Esophagus (tissue), 2 donors: Measurements from ENCODE around the gene CCDC77. TPM values are rescaled to one million over a fixed set of nuclear protein-coding genes. Genes with fewer than 3 reads are reported as not detected.
A peak's percentile ranks its signal among the peaks of the same experiment; 100 is the strongest.
"Not testable (repeated sequence)": the region's sequence is repeated elsewhere in the genome, so short reads cannot be mapped to it uniquely, and the experiment has no call there.

ENCODE experiments used
- H3K27ac ChIP-seq, 2 donors: one replicate each; pipeline ENCODE4 v1.5.1; 2013; ENCODE audit warnings: low read depth in 2 of 2, mild to moderate bottlenecking in 2 of 2, inconsistent platforms in 1 of 2, low read length in 1 of 2, moderate library complexity in 1 of 2
- H3K27me3 ChIP-seq, 2 donors: one replicate each; pipeline ENCODE4 v1.6.1; 2013; ENCODE audit warnings: low read length in 2 of 2, control low read depth in 1 of 2, mild to moderate bottlenecking in 1 of 2; ENCODE audit not compliant: insufficient read depth in 2 of 2, control insufficient read depth in 1 of 2
- H3K36me3 ChIP-seq, 2 donors: one replicate each; pipeline ENCODE4 v1.6.1; 2013; ENCODE audit warnings: low read length in 1 of 2; ENCODE audit not compliant: control insufficient read depth in 2 of 2, insufficient read depth in 2 of 2
- H3K4me1 ChIP-seq, 2 donors: one replicate each; pipeline ENCODE4 v1.6.1; 2013; ENCODE audit warnings: low read length in 1 of 2; ENCODE audit not compliant: control insufficient read depth in 2 of 2, insufficient read depth in 2 of 2
- H3K4me3 ChIP-seq, 2 donors: one replicate each; pipeline ENCODE4 v1.5.1; 2013; ENCODE audit warnings: low read length in 2 of 2, mild to moderate bottlenecking in 2 of 2, low read depth in 1 of 2, moderate library complexity in 1 of 2
- H3K9me3 ChIP-seq, 2 donors: one replicate each; pipeline ENCODE4 v1.6.1; 2013; ENCODE audit warnings: mild to moderate bottlenecking in 2 of 2, low read depth in 1 of 2, low read length in 1 of 2, moderate library complexity in 1 of 2; ENCODE audit not compliant: control insufficient read depth in 2 of 2, insufficient read depth in 1 of 2
- WGBS, 2 donors: extraction: QIAGEN DNeasy Blood & Tissue Kit; methylation state at CpG; one replicate each; pipeline ENCODE4 v1.1.7; 2013; 5-methylcytosine and 5-hydroxymethylcytosine counted together
- polyA plus RNA-seq, 2 donors: library from polyadenylated mRNA; stranded (reverse); fragments of 200-250 nt; gene quantifications; one replicate each; pipeline ENCODE4 v1.2.3, GENCODE V29; 2013
- donor health status: healthy with polysubstance abuse.
- donor health status: Bipolar disorder and iron deficiency.

The CCDC77 gene
- 1 to 10 TPM; 4.7 to 4.8 TPM for polyA plus RNA-seq

DNA sequence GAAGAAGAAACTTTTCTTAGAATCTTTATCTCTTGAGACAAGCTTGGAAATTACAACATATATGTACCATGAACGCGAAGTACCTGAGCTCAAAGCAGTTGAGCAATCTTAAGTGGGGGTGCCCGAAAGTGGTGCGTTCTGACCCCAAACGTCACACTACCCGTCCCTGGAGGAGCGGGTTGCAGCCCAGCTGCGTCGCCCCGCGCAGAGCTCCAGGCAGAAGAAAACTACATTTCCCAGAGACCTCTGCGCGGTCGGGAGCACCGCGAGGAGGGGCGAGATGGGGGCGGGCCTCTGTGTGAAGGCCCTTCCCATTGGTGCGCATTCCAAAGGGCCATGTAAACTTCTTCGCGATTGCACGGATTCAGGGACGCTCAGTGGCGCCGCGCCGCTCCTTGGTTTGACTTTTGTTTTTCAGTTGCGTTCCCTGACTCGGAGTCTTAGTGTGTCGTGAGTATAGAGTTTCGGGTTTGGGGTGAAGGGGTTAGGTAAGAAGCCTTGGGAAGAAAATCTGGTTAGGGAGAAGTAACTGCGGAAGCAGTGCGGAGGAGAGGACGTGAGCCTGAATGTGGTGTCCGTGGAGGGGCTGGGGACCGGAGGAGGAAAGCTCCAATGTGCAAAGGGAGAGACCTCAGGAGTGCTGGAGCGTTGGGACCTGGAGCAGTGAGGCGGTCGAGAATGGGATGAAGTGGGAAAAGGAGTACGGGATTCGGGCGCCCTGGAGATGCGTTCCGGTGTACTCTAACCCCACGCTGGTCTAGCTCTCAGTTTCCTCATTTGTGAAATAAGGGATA lies at the start of gene CCDC77:
CCDC77 (plus strand) TSS at position 410 of the 794 bp plus-strand sequence. CDS start 7,740 bp downstream, outside the sequence.
- Histone ChIP-seq H3K4me3 (peak within 1 kb of the TSS; percentile 73 to 78), H3K4me1 (no peaks in the 10 kb centered on the region), H3K9me3 (no peaks in the 10 kb centered on the region), H3K36me3 (no peaks in the 10 kb centered on the region), H3K27ac (peak within 1 kb of the TSS; percentile 81 to 83), H3K27me3 (no peaks in the 10 kb centered on the region)
- WGBS, 2 donors, result 1% methylated on average over 45 of the region's 45 CpGs

DNA sequence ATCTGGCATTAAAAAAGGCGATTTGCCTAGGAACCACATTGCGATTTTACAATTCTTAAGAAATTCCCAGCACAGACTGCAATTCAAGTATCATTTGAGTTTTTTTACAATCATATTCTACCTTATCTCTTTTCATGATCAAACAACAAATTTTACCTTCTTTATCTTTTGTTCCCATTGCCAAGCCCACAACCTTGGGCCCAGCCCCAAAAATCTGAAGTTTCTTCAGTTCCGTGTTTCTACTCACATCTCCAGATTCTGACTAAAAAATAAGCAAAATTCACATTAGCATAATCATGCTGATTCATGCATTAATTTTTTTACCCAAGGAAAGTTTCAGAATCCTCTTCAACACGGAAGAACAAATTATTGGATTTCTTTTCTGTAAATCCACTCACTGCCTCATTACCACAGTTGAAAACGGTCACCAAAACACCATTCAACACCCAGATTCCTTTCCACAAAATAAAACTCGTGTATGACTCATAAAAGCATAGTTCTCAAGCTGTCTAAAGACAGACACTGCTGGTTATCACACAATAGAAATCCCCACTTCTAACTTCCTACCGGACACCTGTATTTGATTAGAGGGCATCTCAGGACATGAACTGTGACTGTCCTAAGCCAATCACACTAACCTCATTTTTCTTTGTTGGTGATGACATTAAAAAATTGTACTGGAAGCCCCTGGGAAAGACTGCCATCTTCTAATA lies 45.0 kb upstream of the CCDC77 start:
- Histone ChIP-seq H3K9me3 (peaks cover 0 to 2% of the 10 kb centered on the region in 2 donors), H3K27me3 (no peaks in the 10 kb centered on the region), H3K27ac (no peak overlapping the region), H3K36me3 (peaks cover 7 to 9% of the 10 kb centered on the region in 2 donors), H3K4me3 (no peak overlapping the region), H3K4me1 (no peaks in the 10 kb centered on the region)
- 80 to 85% methylated on average over 7 of the region's 7 CpGs for WGBS, 2 donors

DNA sequence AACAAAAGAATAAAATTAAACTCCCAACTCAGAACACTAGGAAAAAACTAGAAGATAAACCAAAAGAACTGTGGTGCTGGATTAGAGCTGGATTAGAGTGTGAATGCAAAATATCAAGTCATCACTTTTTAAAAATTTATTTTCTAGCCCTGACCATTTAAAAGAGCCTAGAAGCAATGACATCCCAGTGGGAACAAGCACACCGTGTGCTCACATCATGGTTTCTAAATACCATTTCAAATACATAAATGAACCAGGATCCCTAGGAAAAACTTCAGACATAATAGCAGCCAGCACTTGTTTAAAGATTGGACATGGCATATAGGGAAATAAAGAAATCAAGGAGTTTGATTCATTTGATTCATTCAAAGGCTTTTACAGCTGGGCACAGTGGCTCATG lies 42.4 kb upstream of the CCDC77 start:
- H3K27ac ChIP-seq, result no peak overlapping the region
- peaks cover 8 to 11% of the 10 kb centered on the region in 2 donors for H3K36me3 ChIP-seq
- no peak overlapping the region for H3K4me3 ChIP-seq
- WGBS, 2 donors, result 96 to 98% methylated on average over 1 of the region's 1 CpG
- no peaks in the 10 kb centered on the region for H3K4me1 ChIP-seq
- peaks cover 0 to 2% of the 10 kb centered on the region in 2 donors for H3K9me3 ChIP-seq
- H3K27me3 ChIP-seq, result no peaks in the 10 kb centered on the region

DNA sequence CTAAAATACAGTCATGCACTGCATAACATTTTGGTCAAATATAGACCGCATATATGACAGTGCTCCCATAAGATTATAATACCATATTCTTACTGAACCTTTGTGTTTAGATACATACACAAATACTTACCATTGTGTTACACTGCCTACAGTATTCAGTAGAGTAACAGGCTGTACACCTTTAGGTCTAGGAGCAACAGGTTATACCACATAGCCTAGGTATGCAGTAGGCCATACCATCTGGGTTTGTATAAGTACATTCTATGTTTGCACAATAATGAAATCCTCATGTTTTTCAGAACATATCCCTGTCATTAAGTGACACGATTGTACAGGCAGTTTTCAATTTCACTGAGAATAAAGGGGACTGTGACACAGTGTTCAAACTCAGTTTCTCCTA lies 34.6 kb upstream of the CCDC77 start:
- no peaks in the 10 kb centered on the region for H3K4me1 ChIP-seq
- WGBS, 2 donors, result 87 to 90% methylated on average over 2 of the region's 2 CpGs
- peaks cover 0 to 6% of the 10 kb centered on the region in 2 donors for H3K9me3 ChIP-seq
- peaks cover 6 to 16% of the 10 kb centered on the region in 2 donors for H3K36me3 ChIP-seq
- H3K4me3 ChIP-seq, result no peak overlapping the region
- H3K27ac ChIP-seq, result no peak overlapping the region
- no peaks in the 10 kb centered on the region for H3K27me3 ChIP-seq

DNA sequence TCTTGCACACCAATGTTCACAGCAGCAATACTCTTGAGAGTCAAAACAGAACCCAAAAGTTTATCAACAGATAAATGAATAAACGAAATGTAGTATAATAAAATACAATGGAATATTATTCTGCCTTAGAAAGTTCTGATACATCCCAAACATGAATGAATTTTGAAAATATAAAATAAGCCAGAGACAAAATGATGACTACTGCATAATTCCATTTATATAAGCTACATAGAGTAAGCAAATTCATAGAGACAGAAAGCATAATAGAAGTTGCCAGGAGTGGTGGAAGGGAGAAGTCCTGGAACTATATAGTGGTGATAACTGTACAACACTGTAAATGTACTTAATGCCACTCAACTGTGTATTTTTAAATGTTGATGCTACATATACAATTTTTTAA lies 33.5 kb upstream of the CCDC77 start:
- Histone ChIP-seq H3K36me3 (peaks cover 3 to 12% of the 10 kb centered on the region in 2 donors), H3K27me3 (no peaks in the 10 kb centered on the region), H3K27ac (no peak overlapping the region), H3K4me3 (no peak overlapping the region), H3K4me1 (no peaks in the 10 kb centered on the region), H3K9me3 (peaks cover 0 to 6% of the 10 kb centered on the region in 2 donors)
- WGBS, 2 donors, result 93 to 98% methylated on average over 1 of the region's 1 CpG

DNA sequence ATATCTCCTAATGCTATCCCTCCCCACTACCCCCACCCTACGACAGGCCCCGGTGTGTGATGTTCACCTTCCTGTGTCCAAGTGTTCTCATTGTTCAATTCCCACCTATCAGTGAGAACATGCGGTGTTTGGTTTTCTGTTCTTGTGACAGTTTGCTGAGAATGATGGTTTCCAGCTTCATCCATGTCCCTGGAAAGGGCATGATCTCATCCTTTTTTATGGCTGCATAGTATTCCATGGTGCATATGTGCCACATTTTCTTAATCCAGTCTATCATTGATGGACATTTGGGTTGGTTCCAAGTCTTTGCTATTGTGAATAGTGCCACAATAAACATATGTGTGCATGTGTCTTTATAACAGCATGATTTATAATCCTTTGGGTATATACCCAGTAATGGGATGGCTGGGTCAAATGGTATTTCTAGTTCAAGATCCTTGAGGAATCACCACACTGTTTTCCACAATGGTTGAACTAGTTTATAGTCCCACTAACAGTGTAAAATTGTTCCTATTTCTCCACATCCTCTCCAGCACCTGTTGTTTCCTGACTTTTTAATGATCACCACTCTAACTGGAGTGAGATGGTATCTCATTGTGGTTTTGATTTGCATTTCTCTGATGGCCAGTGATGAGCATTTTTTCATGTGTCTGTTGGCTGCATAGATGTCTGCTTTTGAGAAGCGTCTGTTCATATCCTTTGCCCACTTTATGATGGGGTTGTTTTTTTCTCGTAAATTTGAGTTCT lies 30.5 kb upstream of the CCDC77 start:
- not testable (repeated sequence) for H3K4me3 ChIP-seq, H3K9me3 ChIP-seq, H3K27ac ChIP-seq, H3K36me3 ChIP-seq, H3K27me3 ChIP-seq, H3K4me1 ChIP-seq
- WGBS, 2 donors, result 92 to 99% methylated on average over 5 of the region's 5 CpGs

DNA sequence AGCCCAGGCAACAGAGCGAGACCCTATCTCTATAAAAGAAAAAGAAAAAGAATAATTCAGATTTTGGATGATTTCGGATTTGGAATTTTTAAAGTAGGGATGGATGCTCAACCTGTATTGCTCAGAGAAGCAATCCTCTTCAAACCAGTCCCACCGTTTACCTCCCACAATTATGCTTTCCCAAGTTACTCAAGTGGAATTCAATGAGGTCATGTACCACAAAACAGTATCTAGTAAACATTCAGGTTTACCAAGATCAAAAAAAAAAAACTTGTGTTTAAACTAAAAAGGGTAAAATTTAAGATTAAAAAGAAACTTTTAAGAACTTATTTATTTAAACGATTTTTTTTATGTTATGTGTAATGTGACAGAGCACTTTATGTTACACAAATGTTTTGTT lies 14.8 kb upstream of the CCDC77 start:
- no peak overlapping the region for H3K27ac ChIP-seq
- no peak overlapping the region for H3K4me3 ChIP-seq
- no peaks in the 10 kb centered on the region for H3K27me3 ChIP-seq
- 61 to 66% methylated on average over 4 of the region's 4 CpGs for whole genome bisulfite sequencing, 2 donors
- no peaks in the 10 kb centered on the region for H3K4me1 ChIP-seq
- H3K36me3 ChIP-seq, result peaks cover 0 to 9% of the 10 kb centered on the region in 2 donors
- H3K9me3 ChIP-seq, result no peaks in the 10 kb centered on the region

DNA sequence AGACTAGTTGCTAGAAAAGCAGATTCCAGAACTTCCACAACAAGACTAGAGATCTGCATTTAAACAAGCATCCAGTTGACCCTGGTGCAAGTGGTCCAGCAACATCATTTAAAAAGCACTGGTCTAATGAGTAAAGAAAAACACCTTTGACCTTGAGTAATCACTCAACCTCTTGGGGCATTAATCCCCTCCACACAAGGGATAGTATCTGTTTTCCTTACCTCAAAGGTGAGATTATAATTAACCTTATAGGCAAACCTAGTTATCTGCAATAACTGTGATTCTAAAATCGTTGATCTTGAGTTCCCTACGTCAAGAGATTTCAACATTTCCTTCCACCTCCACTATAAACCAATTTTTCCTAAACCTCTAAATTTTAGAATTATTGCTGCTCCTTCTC lies 13.4 kb upstream of the CCDC77 start:
- H3K27me3 ChIP-seq, result no peaks in the 10 kb centered on the region
- peak overlapping the region; percentile 78 to 90 for H3K4me3 ChIP-seq
- H3K4me1 ChIP-seq, result no peaks in the 10 kb centered on the region
- peaks cover 0 to 6% of the 10 kb centered on the region in 2 donors for H3K36me3 ChIP-seq
- H3K27ac ChIP-seq, result peak overlapping the region in 1 of 2 donors; percentile 97
- 0 to 2% methylated on average over 2 of the region's 2 CpGs for WGBS, 2 donors
- no peaks in the 10 kb centered on the region for H3K9me3 ChIP-seq

DNA sequence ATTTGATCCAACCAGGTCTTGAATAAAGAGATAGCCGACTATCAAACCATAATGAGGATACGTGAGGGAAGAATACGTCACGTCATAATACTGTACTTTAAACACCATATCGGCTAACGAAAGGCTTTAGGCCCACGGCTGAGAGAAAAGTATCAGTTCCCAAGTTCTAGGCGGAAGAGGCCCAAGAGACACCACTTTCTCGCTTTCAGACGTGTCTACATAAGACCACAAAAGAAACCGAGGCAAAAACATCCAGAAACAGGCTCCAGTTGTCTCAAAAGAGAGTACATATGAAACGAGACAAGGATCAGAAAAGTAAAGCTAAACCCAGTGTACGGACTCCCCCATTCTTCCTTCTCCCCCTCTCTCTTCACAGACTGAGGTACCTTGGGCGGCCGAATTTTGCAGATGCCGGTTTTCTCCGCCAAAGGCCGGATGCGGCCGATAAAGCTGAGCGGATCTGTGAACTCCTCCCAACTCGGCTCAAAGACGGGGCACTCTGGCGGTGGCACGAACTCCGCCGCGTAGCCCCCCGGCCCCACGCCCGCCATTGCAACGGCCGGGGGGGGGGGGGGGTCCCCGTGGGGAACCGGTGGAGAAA lies 12.8 kb upstream of the CCDC77 start:
- Histone ChIP-seq H3K27me3 (no peaks in the 10 kb centered on the region), H3K27ac (peak overlapping the region; percentile 97 to 98), H3K36me3 (peaks cover 0 to 3% of the 10 kb centered on the region in 2 donors), H3K4me1 (no peaks in the 10 kb centered on the region), H3K4me3 (peak overlapping the region; percentile 78 to 90), H3K9me3 (no peaks in the 10 kb centered on the region)
- WGBS, 2 donors, result 0 to 1% methylated on average over 28 to 35 of the region's 35 CpGs
